Measurements from ENCODE around the gene EGFL6.

- TF ChIP-seq CTCF (conservative IDR thresholded peaks at IDR 0.05; ENCODE audit: low read depth, low read length) (no peak), EZH2 (IDR thresholded peaks at IDR 0.05; ENCODE audit: low read length, unreplicated experiment) (no peak), EZH2phosphoT487 (IDR thresholded peaks at IDR 0.05; ENCODE audit: borderline replicate concordance, low read length) (no peak)
Observed at GRCh38 chrX:13661735-13662288, 92.4 kb downstream of the EGFL6 start.

Data from PC-3 (cell line).